Stomach (tissue), 9 donors: ENCODE data around the gene PCGF3. TPM values are rescaled to one million over a fixed set of nuclear protein-coding genes. Genes with fewer than 3 reads are reported as not detected.
"Not testable (repeated sequence)": the region's sequence is repeated elsewhere in the genome, so short reads cannot be mapped to it uniquely, and the experiment has no call there.

Experiments
- DNase-seq, 2 donors: peaks; one replicate each; pipeline versions ENCODE4 v3.0.0 to v3.0.0-alpha.2; 2013 to 2019
- H3K27ac ChIP-seq, 5 donors: fragments of 200-600 bp in 4 of 5; sonication (generic) in 4 of 5; one replicate each; pipeline ENCODE4 v1.5.1; 2013 to 2019; ENCODE audit warnings: mild to moderate bottlenecking in 1 of 5, moderate library complexity in 1 of 5
- H3K27me3 ChIP-seq, 3 donors: fragments of 200-600 bp; sonication (generic); one replicate each; pipeline ENCODE4 v1.5.1; 2017 to 2019; ENCODE audit warnings: mixed run types in 1 of 3
- H3K36me3 ChIP-seq, 4 donors: fragments of 200-600 bp; sonication (generic); 1 replicate in 3 of 4; 2 replicates in 1 of 4; pipeline ENCODE4 v1.5.1; 2016 to 2019
- H3K4me1 ChIP-seq, 4 donors: fragments of 200-600 bp; sonication (generic); one replicate each; pipeline ENCODE4 v1.5.1; 2016 to 2019
- H3K4me3 ChIP-seq, 4 donors: fragments of 200-600 bp; sonication (generic) in 3 of 4; one replicate each; pipeline ENCODE4 v1.5.1; 2016 to 2019; ENCODE audit warnings: mild to moderate bottlenecking in 1 of 4
- H3K9me3 ChIP-seq, 4 donors: fragments of 200-600 bp; sonication (generic); one replicate each; pipeline ENCODE4 v1.5.1; 2016 to 2019
- CTCF ChIP-seq, 7 experiments: fragments of 450-650 bp in 4 of 7; fragments of 200-600 bp in 3 of 7; sonication (generic) in 3 of 7; IDR thresholded peaks; one replicate each; pipeline ENCODE4 v1.5.1; 2016 to 2019; ENCODE audit warnings: antibody characterized with exemption in 7 of 7, control low read depth in 2 of 7, mild to moderate bottlenecking in 1 of 7
- EP300 ChIP-seq: sonication (generic); formaldehyde crosslinking; IDR thresholded peaks from one replicate; pipeline ENCODE4 v1.6.1; 2017; ENCODE audit warnings: antibody characterized with exemption
- POLR2A ChIP-seq, 4 donors: fragments of 450-650 bp; IDR thresholded peaks; one replicate each; pipeline ENCODE4 v1.6.1; 2016; ENCODE audit warnings: antibody characterized with exemption in 4 of 4, control low read depth in 2 of 4, mild to moderate bottlenecking in 1 of 4, moderate library complexity in 1 of 4
- POLR2AphosphoS5 ChIP-seq, 3 donors: sonication (generic); formaldehyde crosslinking; IDR thresholded peaks; one replicate each; pipeline ENCODE4 v1.6.1; 2016; ENCODE audit warnings: antibody characterized with exemption in 3 of 3
- WGBS, 5 donors: extraction: QIAGEN DNeasy Blood & Tissue Kit in 3 of 5; methylation state at CpG; one replicate each; pipeline versions ENCODE4 v1.1.5 to v1.1.7; 2013 to 2018; 5-methylcytosine and 5-hydroxymethylcytosine counted together
- intact Hi-C: fragments of 100-400 bp; cut with DNase I; formaldehyde crosslinking; loops from one replicate; pipeline ENCODE4 v1.15.1; 2023; ENCODE audit warnings: low total_unique reads
- polyA plus RNA-seq, 3 donors: library from polyadenylated mRNA; stranded (reverse); fragments of 200-250 nt; gene quantifications; one replicate each; pipeline ENCODE4 v1.2.3, GENCODE V29; 2013
- total RNA-seq, 5 donors: library from RNA; depleted of rRNA; stranded (reverse); fragments of >200 nt; gene quantifications; one replicate each; pipeline versions ENCODE4 v1.1.0 to v1.2.3, GENCODE V29; 2014 to 2016
- donor health status: healthy with polysubstance abuse.
- donor health status: Bipolar disorder and iron deficiency.
- donor health status: healthy.

The PCGF3 gene
- total and polyA plus RNA-seq, 8 donors, result 24.7 to 140 (median 62.7) TPM

GRCh38 chr4:702618-703048 is 3.0 kb upstream of the PCGF3 start:
- Histone ChIP-seq H3K36me3 (no peaks in the 10 kb centered on the region), H3K4me3 (no peak overlapping the region), H3K4me1 (peaks cover 10 to 42% (median 25%) of the 10 kb centered on the region in 4 donors), H3K9me3 (no peaks in the 10 kb centered on the region), H3K27me3 (no peaks in the 10 kb centered on the region), H3K27ac (peak overlapping the region in 3 of 5 donors; percentile 7 to 26 (median 18))
- TF ChIP-seq POLR2A (IDR thresholded peaks at IDR 0.05) (no peak), EP300 (no peak), CTCF (IDR thresholded peaks at IDR 0.05) (no peak), POLR2AphosphoS5 (IDR thresholded peaks at IDR 0.05) (peak in 2 of 3 donors; percentile 5 to 43)
- WGBS, 5 donors, result 34 to 59% (median 43%) methylated on average over 4 to 7 of the region's 7 CpGs
- intact Hi-C loops, result no loop called here
- DNase-seq, result peak; percentile 56 to 90

GRCh38 chr4:703336-704197 is 2.1 kb upstream of the PCGF3 start:
- H3K4me1 ChIP-seq, result peaks cover 20 to 52% (median 32%) of the 10 kb centered on the region in 4 donors
- H3K27me3 ChIP-seq, result no peaks in the 10 kb centered on the region
- 77 to 89% (median 84%) methylated on average over 10 of the region's 10 CpGs for WGBS, 5 donors
- no peak for DNase-seq
- H3K9me3 ChIP-seq, result no peaks in the 10 kb centered on the region
- no peak overlapping the region for H3K4me3 ChIP-seq
- intact Hi-C loops, result no loop called here
- H3K27ac ChIP-seq, result no peak overlapping the region
- TF ChIP-seq CTCF (IDR thresholded peaks at IDR 0.05) (no peak), POLR2A (IDR thresholded peaks at IDR 0.05) (no peak), EP300 (no peak), POLR2AphosphoS5 (IDR thresholded peaks at IDR 0.05) (no peak)
- H3K36me3 ChIP-seq, result no peaks in the 10 kb centered on the region

GRCh38 chr4:704198-704891 is 1.3 kb upstream of the PCGF3 start:
- Histone ChIP-seq H3K4me3 (no peak overlapping the region), H3K27ac (no peak overlapping the region), H3K4me1 (peaks cover 20 to 53% (median 37%) of the 10 kb centered on the region in 4 donors), H3K9me3 (no peaks in the 10 kb centered on the region), H3K36me3 (no peaks in the 10 kb centered on the region), H3K27me3 (no peaks in the 10 kb centered on the region)
- DNase-seq, result peak in 1 of 2 donors; percentile 33
- TF ChIP-seq POLR2AphosphoS5 (IDR thresholded peaks at IDR 0.05), result no peak
- no peak for TF ChIP-seq POLR2A (IDR thresholded peaks at IDR 0.05)
- TF ChIP-seq EP300, result no peak
- intact Hi-C loops, result no loop called here
- WGBS, 5 donors, result 91 to 94% (median 93%) methylated on average over 39 to 46 of the region's 46 CpGs

GRCh38 chr4:704971-705277 is 708 bp upstream of the PCGF3 start:
- H3K9me3 ChIP-seq, result no peaks in the 10 kb centered on the region
- no peak for DNase-seq
- no peaks in the 10 kb centered on the region for H3K27me3 ChIP-seq
- intact Hi-C loops, result no loop called here
- no peak for TF ChIP-seq EP300
- TF ChIP-seq POLR2A (IDR thresholded peaks at IDR 0.05), result no peak
- TF ChIP-seq CTCF (IDR thresholded peaks at IDR 0.05), result no peak
- no peak for TF ChIP-seq POLR2AphosphoS5 (IDR thresholded peaks at IDR 0.05)
- peak overlapping the region; percentile 80 to 94 (median 91) for H3K27ac ChIP-seq
- H3K36me3 ChIP-seq, result peaks cover 0 to 2% (median 0%) of the 10 kb centered on the region in 4 donors
- WGBS, 5 donors, result 90 to 100% (median 97%) methylated on average over 1 of the region's 1 CpG
- peak overlapping the region; percentile 69 to 100 (median 78) for H3K4me3 ChIP-seq
- H3K4me1 ChIP-seq, result peaks cover 20 to 53% (median 40%) of the 10 kb centered on the region in 4 donors

- 0 to 2% (median 1%) methylated on average over 2 to 21 of the region's 21 CpGs for WGBS, 5 donors
- intact Hi-C loops, H3K9me3 ChIP-seq, H3K27me3 ChIP-seq, DNase-seq: not testable (repeated sequence)
- Histone ChIP-seq H3K27ac (peak overlapping the region; percentile 82 to 94 (median 91)), H3K4me1 (peaks cover 20 to 63% (median 43%) of the 10 kb centered on the region in 4 donors), H3K36me3 (peaks cover 0 to 13% (median 3%) of the 10 kb centered on the region in 4 donors), H3K4me3 (peak overlapping the region; percentile 69 to 100 (median 78))
Observed at GRCh38 chr4:706083-706633, 526 bp downstream of the PCGF3 start.
